GM12878 (cell line): ENCODE measurements around the gene JMJD4. TPM values are rescaled to one million over a fixed set of nuclear protein-coding genes. Genes with fewer than 3 reads are reported as not detected.

Source experiments
- ATAC-seq: fragments of 200-7000 bp; cut with Tn5 transposase; 3 replicates; pipeline ENCODE4 v1.9.1; 2020; ENCODE audit warnings: mild to moderate bottlenecking, moderate library complexity
- BruUV-seq: library from RNA; stranded (reverse); fragments of 400-500 nt; replicated peaks from 2 replicates; lab custom pipeline; 2021; lab: Mats Ljungman, UMichigan
- CTCF ChIA-PET: fragments of 300-600 bp; sonication (Branson Sonifier 250); formaldehyde crosslinking; extraction: SDS; loops from one replicate; lab custom pipeline; 2021; ENCODE audit warnings: inconsistent platforms; lab: Yijun Ruan, JAX
- POLR2A ChIA-PET: fragments of 350-600 bp; formaldehyde crosslinking; extraction: SDS; loops from one replicate; lab custom pipeline; 2021; ENCODE audit warnings: inconsistent platforms; lab: Charles Lee
- RAD21 ChIA-PET: fragments of 300-600 bp; sonication (Branson Sonifier 250); formaldehyde crosslinking; loops from one replicate; lab custom pipeline; 2023; ENCODE audit warnings: antibody characterized with exemption; ENCODE audit not compliant: unreplicated experiment; lab: Charles Lee
- SMC1A ChIA-PET: fragments of 300-600 bp; sonication (Branson Sonifier 250); formaldehyde crosslinking; loops from one replicate; lab custom pipeline; 2023; ENCODE audit not compliant: unreplicated experiment, uncharacterized antibody; lab: Charles Lee
- DNase-seq: peaks from one replicate; pipeline ENCODE4 v3.0.0-alpha.2; 2011; ENCODE audit warnings: low read depth, low spot score
- FAIRE-seq: peaks from 3 replicates; lab custom pipeline; 2011; peaks lifted over from hg19 to GRCh38; lab: Jason Lieb, UNC
- H2AFZ ChIP-seq: 2 replicates; pipeline ENCODE4 v1.6.0; 2011; ENCODE audit warnings: low read depth, low read length, control low read depth; ENCODE audit not compliant: control insufficient read depth
- H3K27ac ChIP-seq: 2 replicates; pipeline ENCODE4 v1.5.1; 2011; ENCODE audit warnings: control low read depth; ENCODE audit not compliant: control insufficient read depth, insufficient read depth
- H3K27me3 ChIP-seq, 2 experiments: replicated peaks in 1 of 2; 2 replicates each; pipeline versions ENCODE4 v1.6.0 to v1.6.1; 2011; ENCODE audit warnings: low read length in 1 of 2; ENCODE audit not compliant: control insufficient read depth in 2 of 2, insufficient read depth in 2 of 2
- H3K36me3 ChIP-seq, 2 experiments: 2 replicates each; pipeline ENCODE4 v1.5.1; 2011; ENCODE audit warnings: low read length in 1 of 2; ENCODE audit not compliant: control insufficient read depth in 2 of 2, insufficient read depth in 2 of 2
- H3K4me1 ChIP-seq: 2 replicates; pipeline ENCODE4 v1.6.1; 2011; ENCODE audit warnings: mild to moderate bottlenecking, low read length, moderate library complexity, mixed read lengths; ENCODE audit not compliant: control insufficient read depth, insufficient read depth
- H3K4me2 ChIP-seq: 2 replicates; pipeline ENCODE4 v1.6.0; 2011; ENCODE audit warnings: control low read depth; ENCODE audit not compliant: control insufficient read depth, insufficient read depth
- H3K4me3 ChIP-seq: fragments of 200-600 bp; sonication (generic); 2 replicates; pipeline ENCODE4 v1.5.1; 2016
- H3K79me2 ChIP-seq: 2 replicates; pipeline ENCODE4 v1.6.0; 2011; ENCODE audit warnings: low read length; ENCODE audit not compliant: control insufficient read depth, insufficient read depth
- H3K9ac ChIP-seq: 2 replicates; pipeline ENCODE4 v1.8.0; 2011; ENCODE audit warnings: low read length, control low read depth, mixed read lengths; ENCODE audit not compliant: control insufficient read depth, insufficient read depth
- H3K9me3 ChIP-seq: replicated peaks from 3 replicates; pipeline ENCODE4 v1.5.1; 2011; ENCODE audit warnings: mild to moderate bottlenecking, low read length; ENCODE audit not compliant: control insufficient read depth, insufficient read depth
- H4K20me1 ChIP-seq: 2 replicates; pipeline ENCODE4 v1.6.0; 2011; ENCODE audit not compliant: control insufficient read depth, insufficient read depth
- CBX3 ChIP-seq: fragments of 200-600 bp; sonication (generic); IDR thresholded peaks from 2 replicates; pipeline ENCODE4 v1.6.1; 2016; ENCODE audit warnings: low read depth, borderline replicate concordance
- FOXK2 ChIP-seq: fragments of 450-650 bp; IDR thresholded peaks from 2 replicates; pipeline ENCODE4 v1.6.1; 2017; ENCODE audit warnings: mild to moderate bottlenecking, moderate library complexity
- HDGF ChIP-seq: fragments of 450-650 bp; IDR thresholded peaks from 2 replicates; pipeline ENCODE4 v1.6.1; 2016; ENCODE audit warnings: antibody characterized with exemption
- IRF4 ChIP-seq: IDR thresholded peaks from 2 replicates; pipeline ENCODE4 v1.6.1; 2011; ENCODE audit warnings: low read depth, low read length
- MEF2B ChIP-seq: fragments of 450-650 bp; IDR thresholded peaks from 2 replicates; pipeline ENCODE4 v1.6.1; 2018; ENCODE audit warnings: mild to moderate bottlenecking, moderate library complexity; ENCODE audit not compliant: partially characterized antibody, poor library complexity, severe bottlenecking
- NFXL1 ChIP-seq: fragments of 450-650 bp; IDR thresholded peaks from 2 replicates; pipeline ENCODE4 v1.6.1; 2017; ENCODE audit warnings: antibody characterized with exemption, mild to moderate bottlenecking, borderline replicate concordance
- NFYB ChIP-seq: IDR thresholded peaks from 2 replicates; pipeline ENCODE4 v1.6.1; 2011; ENCODE audit warnings: low read depth, mild to moderate bottlenecking, low read length, improper control_type of control experiment, moderate library complexity; ENCODE audit not compliant: insufficient read depth
- NRF1 ChIP-seq: conservative IDR thresholded peaks from 2 replicates; pipeline ENCODE4 v1.6.1; 2011; ENCODE audit warnings: mild to moderate bottlenecking, low read depth, low read length, improper control_type of control experiment
- RAD21 ChIP-seq: IDR thresholded peaks from 2 replicates; pipeline ENCODE4 v1.6.1; 2011; ENCODE audit warnings: mild to moderate bottlenecking, low read depth, low read length, moderate library complexity; ENCODE audit not compliant: insufficient read depth
- TCF3 ChIP-seq: IDR thresholded peaks from 2 replicates; pipeline ENCODE4 v1.6.1; 2012; ENCODE audit warnings: low read depth, mild to moderate bottlenecking, low read length, borderline replicate concordance; ENCODE audit not compliant: insufficient read depth
- WGBS: methylation state at CpG from one replicate; pipeline ENCODE4 v1.1.6; 2016; ENCODE audit warnings: low lambda C conversion rate; ENCODE audit not compliant: insufficient replicate concordance, insufficient coverage; ENCODE audit errors: missing lambda C conversion rate; 5-methylcytosine and 5-hydroxymethylcytosine counted together
- in situ Hi-C: fragments of 300-500 bp; cut with MboI; formaldehyde crosslinking; loops from 9 replicates; pipeline ENCODE4 v1.14.3; 2018; ENCODE audit warnings: mixed read lengths
- intact Hi-C: fragments of 100-400 bp; cut with micrococcal nuclease; formaldehyde crosslinking; loops from one replicate; pipeline ENCODE4 v1.14.2; 2022; ENCODE audit not compliant: unreplicated experiment
- polyA plus RNA-seq, 11 experiments: library from polyadenylated mRNA; depleted of rRNA in 4 of 11; unstranded in 6 of 11; stranded (reverse) in 5 of 11; fragments of >200 nt; fragmentation: Nextera tagmentation in 4 of 11; fragmentation: Illumina TruSeq in 1 of 11; extraction: Ambion mirVana in 4 of 11; extraction: Trizol in 1 of 11; gene quantifications; 1 replicate in 1 of 11; 2 replicates in 10 of 11; pipeline versions ENCODE4 v1.2.1 to v1.2.3, GENCODE V29; 2011 to 2016; ENCODE audit warnings: inconsistent platforms in 2 of 11, missing spikeins in 2 of 11, low read depth in 1 of 11
- total RNA-seq, 4 experiments: library from RNA; depleted of rRNA in 3 of 4; stranded (reverse); fragments of >200 nt in 3 of 4; fragmentation: Illumina TruSeq in 1 of 4; extraction: Trizol in 1 of 4; gene quantifications; 2 replicates each; pipeline versions ENCODE4 v1.2.1 to v1.2.3, GENCODE V29; 2013 to 2021
- TF ChIP-seq, protein P1 (sequence below): fragments of 450-650 bp; IDR thresholded peaks from 2 replicates; pipeline ENCODE4 v1.6.1; 2018; ENCODE audit warnings: mild to moderate bottlenecking, low read depth, moderate library complexity; ENCODE audit not compliant: partially characterized antibody
- TF ChIP-seq, protein P2 (sequence below): IDR thresholded peaks from 2 replicates; pipeline ENCODE4 v1.6.1; 2011; ENCODE audit warnings: borderline replicate concordance, low read depth, mild to moderate bottlenecking, moderate library complexity, low read length; ENCODE audit not compliant: insufficient read depth, poor library complexity, severe bottlenecking
- TF ChIP-seq, protein P3 (sequence below): fragments of 450-650 bp; IDR thresholded peaks from 2 replicates; pipeline ENCODE4 v1.6.1; 2017; ENCODE audit warnings: borderline replicate concordance
- TF ChIP-seq, protein P4 (sequence below): fragments of 450-650 bp; formaldehyde crosslinking; IDR thresholded peaks from 2 replicates; pipeline ENCODE4 v1.4.0; 2022; ENCODE audit warnings: mild to moderate bottlenecking, moderate library complexity

Gene JMJD4
- total and polyA plus RNA-seq, 10 of the 15 experiments (the other 5 are each of a cell fraction or from before 2014, with no cell fraction given) = 0.89 to 38.3 (median 18.4) TPM

DNA sequence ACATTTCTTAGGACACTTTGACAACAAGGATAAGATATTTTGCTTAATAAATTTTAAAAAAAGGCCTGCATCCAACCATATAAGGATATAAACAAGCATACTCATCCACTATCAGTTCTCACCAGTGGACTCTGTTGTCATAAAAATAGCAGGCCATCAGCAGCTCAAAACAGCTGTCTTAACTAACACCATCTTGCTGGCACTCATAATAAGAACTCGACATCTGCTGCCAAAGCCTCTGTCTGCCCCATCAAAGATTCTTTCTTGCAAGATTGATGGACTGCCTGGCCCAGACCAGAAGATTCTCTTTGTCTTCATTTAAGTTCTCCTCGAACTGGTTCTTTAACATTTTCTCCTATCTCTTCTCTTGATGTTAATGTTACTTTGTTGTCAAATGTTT, 10.1 kb downstream of the JMJD4 start (continued):
- TF ChIP-seq, protein P1, sequence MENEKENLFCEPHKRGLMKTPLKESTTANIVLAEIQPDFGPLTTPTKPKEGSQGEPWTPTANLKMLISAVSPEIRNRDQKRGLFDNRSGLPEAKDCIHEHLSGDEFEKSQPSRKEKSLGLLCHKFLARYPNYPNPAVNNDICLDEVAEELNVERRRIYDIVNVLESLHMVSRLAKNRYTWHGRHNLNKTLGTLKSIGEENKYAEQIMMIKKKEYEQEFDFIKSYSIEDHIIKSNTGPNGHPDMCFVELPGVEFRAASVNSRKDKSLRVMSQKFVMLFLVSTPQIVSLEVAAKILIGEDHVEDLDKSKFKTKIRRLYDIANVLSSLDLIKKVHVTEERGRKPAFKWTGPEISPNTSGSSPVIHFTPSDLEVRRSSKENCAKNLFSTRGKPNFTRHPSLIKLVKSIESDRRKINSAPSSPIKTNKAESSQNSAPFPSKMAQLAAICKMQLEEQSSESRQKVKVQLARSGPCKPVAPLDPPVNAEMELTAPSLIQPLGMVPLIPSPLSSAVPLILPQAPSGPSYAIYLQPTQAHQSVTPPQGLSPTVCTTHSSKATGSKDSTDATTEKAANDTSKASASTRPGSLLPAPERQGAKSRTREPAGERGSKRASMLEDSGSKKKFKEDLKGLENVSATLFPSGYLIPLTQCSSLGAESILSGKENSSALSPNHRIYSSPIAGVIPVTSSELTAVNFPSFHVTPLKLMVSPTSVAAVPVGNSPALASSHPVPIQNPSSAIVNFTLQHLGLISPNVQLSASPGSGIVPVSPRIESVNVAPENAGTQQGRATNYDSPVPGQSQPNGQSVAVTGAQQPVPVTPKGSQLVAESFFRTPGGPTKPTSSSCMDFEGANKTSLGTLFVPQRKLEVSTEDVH = no peak
- no peak for TF ChIP-seq TCF3
- TF ChIP-seq NFYB = no peak
- no peak for TF ChIP-seq HDGF
- TF ChIP-seq NFXL1 = no peak
- TF ChIP-seq RAD21 = no peak
- TF ChIP-seq, all 136 proteins: peak for 0

DNA sequence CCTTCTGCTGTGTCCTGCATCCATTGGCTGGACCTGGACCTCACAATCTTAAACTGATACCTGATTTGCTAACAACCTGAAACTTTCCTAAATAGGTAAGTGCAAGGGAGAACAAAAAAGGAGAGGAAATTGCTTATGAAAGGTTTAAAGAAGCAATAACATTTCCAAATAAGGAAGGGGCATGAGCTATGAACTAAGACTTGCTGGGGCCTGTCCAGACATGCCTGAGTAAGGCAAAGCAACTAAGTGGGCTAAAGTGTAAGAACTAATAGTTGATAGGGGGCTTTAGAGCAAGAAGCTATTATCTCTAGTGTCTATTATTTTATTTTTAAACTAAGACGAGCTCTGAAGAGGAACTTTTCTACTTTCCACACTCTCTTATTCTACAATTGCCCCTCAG, 11.6 kb downstream of the JMJD4 start:
- Histone ChIP-seq H3K4me1 (peaks cover 14% of the 10 kb centered on the region), H3K9me3 (peaks cover 14% of the 10 kb centered on the region; the same call in 2 of the 3 replicates), H3K9ac (no peak overlapping the region), H3K4me3 (no peak overlapping the region), H3K79me2 (no peaks in the 10 kb centered on the region), H4K20me1 (no peaks in the 10 kb centered on the region), H3K36me3 (no peaks in the 10 kb centered on the region), H3K27me3 (no peaks in the 10 kb centered on the region), H2AFZ (no peak overlapping the region), H3K27ac (no peak overlapping the region), H3K4me2 (no peak overlapping the region)
- WGBS = 41% methylated on average over 1 of the region's 1 CpG
- intact Hi-C loops (loop anchor here (10.0 kb wide), 1 partner anchor 239 kb away; no protein-coding TSS in a partner anchor), in situ Hi-C loops (no loop called here)
- BruUV-seq = no TSS peak
- SMC1A ChIA-PET = no interaction called here
- FAIRE-seq (no peak), ATAC-seq (no peak), DNase-seq (no peak)
- RAD21 ChIA-PET = no interaction called here
- POLR2A ChIA-PET = no interaction called here
- CTCF ChIA-PET = interaction anchor here (0.7 to 1.2 kb wide), 2 partner anchors 156 to 230 kb away, joined by 3 read pairs; no protein-coding TSS in a partner anchor
- no peak for TF ChIP-seq IRF4
- TF ChIP-seq, protein P2, sequence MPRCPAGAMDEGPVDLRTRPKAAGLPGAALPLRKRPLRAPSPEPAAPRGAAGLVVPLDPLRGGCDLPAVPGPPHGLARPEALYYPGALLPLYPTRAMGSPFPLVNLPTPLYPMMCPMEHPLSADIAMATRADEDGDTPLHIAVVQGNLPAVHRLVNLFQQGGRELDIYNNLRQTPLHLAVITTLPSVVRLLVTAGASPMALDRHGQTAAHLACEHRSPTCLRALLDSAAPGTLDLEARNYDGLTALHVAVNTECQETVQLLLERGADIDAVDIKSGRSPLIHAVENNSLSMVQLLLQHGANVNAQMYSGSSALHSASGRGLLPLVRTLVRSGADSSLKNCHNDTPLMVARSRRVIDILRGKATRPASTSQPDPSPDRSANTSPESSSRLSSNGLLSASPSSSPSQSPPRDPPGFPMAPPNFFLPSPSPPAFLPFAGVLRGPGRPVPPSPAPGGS = no peak
- TF ChIP-seq FOXK2 = no peak
- TF ChIP-seq, protein P3, sequence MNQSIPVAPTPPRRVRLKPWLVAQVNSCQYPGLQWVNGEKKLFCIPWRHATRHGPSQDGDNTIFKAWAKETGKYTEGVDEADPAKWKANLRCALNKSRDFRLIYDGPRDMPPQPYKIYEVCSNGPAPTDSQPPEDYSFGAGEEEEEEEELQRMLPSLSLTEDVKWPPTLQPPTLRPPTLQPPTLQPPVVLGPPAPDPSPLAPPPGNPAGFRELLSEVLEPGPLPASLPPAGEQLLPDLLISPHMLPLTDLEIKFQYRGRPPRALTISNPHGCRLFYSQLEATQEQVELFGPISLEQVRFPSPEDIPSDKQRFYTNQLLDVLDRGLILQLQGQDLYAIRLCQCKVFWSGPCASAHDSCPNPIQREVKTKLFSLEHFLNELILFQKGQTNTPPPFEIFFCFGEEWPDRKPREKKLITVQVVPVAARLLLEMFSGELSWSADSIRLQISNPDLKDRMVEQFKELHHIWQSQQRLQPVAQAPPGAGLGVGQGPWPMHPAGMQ = no peak
- no peak for TF ChIP-seq NRF1
- no peak for TF ChIP-seq CBX3
- TF ChIP-seq, protein P4, sequence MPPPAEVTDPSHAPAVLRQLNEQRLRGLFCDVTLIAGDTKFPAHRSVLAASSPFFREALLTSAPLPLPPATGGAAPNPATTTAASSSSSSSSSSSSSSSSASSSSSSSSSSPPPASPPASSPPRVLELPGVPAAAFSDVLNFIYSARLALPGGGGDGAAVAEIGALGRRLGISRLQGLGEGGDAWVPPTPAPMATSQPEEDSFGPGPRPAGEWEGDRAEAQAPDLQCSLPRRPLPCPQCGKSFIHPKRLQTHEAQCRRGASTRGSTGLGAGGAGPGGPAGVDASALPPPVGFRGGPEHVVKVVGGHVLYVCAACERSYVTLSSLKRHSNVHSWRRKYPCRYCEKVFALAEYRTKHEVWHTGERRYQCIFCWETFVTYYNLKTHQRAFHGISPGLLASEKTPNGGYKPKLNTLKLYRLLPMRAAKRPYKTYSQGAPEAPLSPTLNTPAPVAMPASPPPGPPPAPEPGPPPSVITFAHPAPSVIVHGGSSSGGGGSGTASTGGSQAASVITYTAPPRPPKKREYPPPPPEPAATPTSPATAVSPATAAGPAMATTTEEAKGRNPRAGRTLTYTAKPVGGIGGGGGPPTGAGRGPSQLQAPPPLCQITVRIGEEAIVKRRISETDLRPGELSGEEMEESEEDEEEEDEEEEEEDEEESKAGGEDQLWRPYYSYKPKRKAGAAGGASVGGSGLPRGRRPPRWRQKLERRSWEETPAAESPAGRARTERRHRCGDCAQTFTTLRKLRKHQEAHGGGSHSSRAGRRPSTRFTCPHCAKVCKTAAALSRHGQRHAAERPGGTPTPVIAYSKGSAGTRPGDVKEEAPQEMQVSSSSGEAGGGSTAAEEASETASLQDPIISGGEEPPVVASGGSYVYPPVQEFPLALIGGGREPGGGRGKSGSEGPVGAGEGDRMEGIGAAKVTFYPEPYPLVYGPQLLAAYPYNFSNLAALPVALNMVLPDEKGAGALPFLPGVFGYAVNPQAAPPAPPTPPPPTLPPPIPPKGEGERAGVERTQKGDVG (CRISPR knock-in tag) = no peak
- no peak for TF ChIP-seq MEF2B
